Measurements from ENCODE around the gene SP1. TPM values are rescaled to one million over a fixed set of nuclear protein-coding genes. Genes with fewer than 3 reads are reported as not detected.
"Not testable (repeated sequence)": the region's sequence is repeated elsewhere in the genome, so short reads cannot be mapped to it uniquely, and the experiment has no call there.

Gene SP1
- total RNA-seq, 1 donor from 2014 or later = 30.3 TPM

DNA sequence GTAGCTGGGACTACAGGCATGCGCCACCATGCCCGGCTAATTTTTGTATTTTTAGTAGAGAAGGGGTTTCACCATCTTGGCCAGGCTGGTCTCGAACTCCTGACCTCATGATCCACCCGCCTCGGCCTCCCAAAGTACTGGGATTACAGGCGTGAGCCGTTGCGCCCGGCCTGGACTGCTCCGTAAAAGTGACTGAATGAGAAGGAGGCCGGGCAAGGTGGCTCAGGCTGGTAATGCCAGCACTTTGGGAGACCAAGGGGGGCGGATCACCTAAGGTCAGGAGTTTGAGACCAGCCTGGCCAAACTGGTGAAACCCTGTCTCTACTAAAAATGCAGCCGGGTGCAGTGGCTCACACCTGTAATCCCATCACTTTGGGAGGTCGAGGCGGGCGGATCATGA is 22.4 kb downstream of the SP1 start:
- H3K27me3 ChIP-seq (ENCODE audit: control insufficient read depth in 3 of 3, insufficient read depth in 3 of 3, low read length in 3 of 3); H3K9ac ChIP-seq (ENCODE audit: low read depth in 1 of 3, low read length in 3 of 3); H3K9me3 ChIP-seq (ENCODE audit: control insufficient read depth in 3 of 3, low read length in 3 of 3); H3K4me3 ChIP-seq (ENCODE audit: low read length in 3 of 3); H3K36me3 ChIP-seq (ENCODE audit: control insufficient read depth in 3 of 3, insufficient read depth in 3 of 3, low read length in 3 of 3); H3K4me1 ChIP-seq (ENCODE audit: control insufficient read depth in 3 of 3, insufficient read depth in 3 of 3, low read length in 3 of 3); H3K27ac ChIP-seq (ENCODE audit: low read depth, low read length): not testable (repeated sequence)

DNA sequence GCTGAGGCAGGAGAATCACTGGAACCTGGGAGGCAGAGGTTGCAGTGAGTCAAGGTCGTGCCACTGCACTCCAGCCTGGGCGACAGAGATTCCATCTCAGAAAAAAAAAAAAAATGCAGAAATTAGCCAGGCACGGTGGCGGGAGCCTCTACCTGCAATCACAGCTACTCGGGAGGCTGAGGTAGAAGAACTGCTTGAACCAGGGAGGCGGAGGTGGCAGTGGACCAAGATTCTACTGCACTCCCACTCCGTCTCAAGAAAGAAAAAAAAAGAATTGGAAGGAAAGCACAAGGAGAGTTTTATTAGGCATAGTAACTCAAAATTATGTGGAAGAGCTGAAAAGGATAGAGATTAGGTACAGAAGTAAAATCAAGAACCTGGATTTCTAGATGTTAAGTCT is 22.9 kb downstream of the SP1 start:
- no peak overlapping the region for H3K4me3 ChIP-seq (ENCODE audit: low read length in 3 of 3)
- H3K9ac ChIP-seq (ENCODE audit: low read depth in 1 of 3, low read length in 3 of 3) = no peak overlapping the region
- no peaks in the 10 kb centered on the region for H3K4me1 ChIP-seq (ENCODE audit: control insufficient read depth in 3 of 3, insufficient read depth in 3 of 3, low read length in 3 of 3)
- no peaks in the 10 kb centered on the region for H3K27me3 ChIP-seq (ENCODE audit: control insufficient read depth in 3 of 3, insufficient read depth in 3 of 3, low read length in 3 of 3)
- H3K36me3 ChIP-seq (ENCODE audit: control insufficient read depth in 3 of 3, insufficient read depth in 3 of 3, low read length in 3 of 3) = peaks cover 3 to 6% (median 4%) of the 10 kb centered on the region in 3 donors
- H3K9me3 ChIP-seq (ENCODE audit: control insufficient read depth in 3 of 3, low read length in 3 of 3) = no peaks in the 10 kb centered on the region
- H3K27ac ChIP-seq (ENCODE audit: low read depth, low read length) = no peak overlapping the region

DNA sequence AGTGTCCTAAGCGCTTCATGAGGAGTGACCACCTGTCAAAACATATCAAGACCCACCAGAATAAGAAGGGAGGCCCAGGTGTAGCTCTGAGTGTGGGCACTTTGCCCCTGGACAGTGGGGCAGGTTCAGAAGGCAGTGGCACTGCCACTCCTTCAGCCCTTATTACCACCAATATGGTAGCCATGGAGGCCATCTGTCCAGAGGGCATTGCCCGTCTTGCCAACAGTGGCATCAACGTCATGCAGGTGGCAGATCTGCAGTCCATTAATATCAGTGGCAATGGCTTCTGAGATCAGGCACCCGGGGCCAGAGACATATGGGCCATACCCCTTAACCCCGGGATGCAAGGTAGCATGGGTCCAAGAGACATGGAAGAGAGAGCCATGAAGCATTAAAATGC is 31.0 kb downstream of the SP1 start:
- Histone ChIP-seq H3K27ac (ENCODE audit: low read depth, low read length) (no peak overlapping the region), H3K9ac (ENCODE audit: low read depth in 1 of 3, low read length in 3 of 3) (no peak overlapping the region), H3K27me3 (ENCODE audit: control insufficient read depth in 3 of 3, insufficient read depth in 3 of 3, low read length in 3 of 3) (no peaks in the 10 kb centered on the region), H3K4me3 (ENCODE audit: low read length in 3 of 3) (no peak overlapping the region), H3K9me3 (ENCODE audit: control insufficient read depth in 3 of 3, low read length in 3 of 3) (no peaks in the 10 kb centered on the region), H3K36me3 (ENCODE audit: control insufficient read depth in 3 of 3, insufficient read depth in 3 of 3, low read length in 3 of 3) (peaks cover 20 to 34% (median 34%) of the 10 kb centered on the region in 3 donors), H3K4me1 (ENCODE audit: control insufficient read depth in 3 of 3, insufficient read depth in 3 of 3, low read length in 3 of 3) (no peaks in the 10 kb centered on the region)

DNA sequence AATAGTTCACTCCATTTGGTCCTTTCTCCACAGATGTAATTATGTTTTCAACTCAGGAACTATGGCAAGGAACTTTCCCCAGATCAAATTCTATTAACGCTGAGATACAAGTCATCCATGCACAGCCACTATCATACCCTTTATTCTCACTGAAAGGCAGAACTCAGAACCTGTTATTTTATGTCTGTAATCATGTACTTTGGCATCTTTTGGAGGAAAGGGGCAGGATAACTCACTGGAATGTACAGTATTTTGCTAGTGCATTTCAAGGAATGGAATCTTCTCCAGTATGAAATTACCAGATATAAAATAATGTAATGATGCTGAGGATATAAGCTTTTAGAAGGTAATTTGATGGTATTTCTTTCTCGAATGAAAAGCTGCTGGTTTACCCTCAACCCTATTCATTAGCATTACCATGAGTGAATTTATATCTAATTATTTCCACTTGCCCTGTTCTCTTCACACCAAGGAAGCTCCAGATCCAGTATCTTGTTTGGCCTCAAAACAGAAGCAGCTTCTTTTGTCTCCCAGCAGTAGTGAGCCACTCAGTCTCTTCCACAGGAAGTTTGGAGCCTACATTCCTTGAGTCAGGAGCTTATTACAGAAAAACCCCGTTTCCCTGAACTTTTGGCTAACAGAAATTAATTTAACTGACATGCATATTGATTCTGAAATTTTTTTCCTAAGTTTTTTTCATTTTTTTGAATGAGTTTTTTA is 33.7 kb downstream of the SP1 start:
- Histone ChIP-seq H3K27ac (ENCODE audit: low read depth, low read length) (no peak overlapping the region), H3K4me1 (ENCODE audit: control insufficient read depth in 3 of 3, insufficient read depth in 3 of 3, low read length in 3 of 3) (no peaks in the 10 kb centered on the region), H3K9ac (ENCODE audit: low read depth in 1 of 3, low read length in 3 of 3) (no peak overlapping the region), H3K4me3 (ENCODE audit: low read length in 3 of 3) (no peak overlapping the region), H3K27me3 (ENCODE audit: control insufficient read depth in 3 of 3, insufficient read depth in 3 of 3, low read length in 3 of 3) (no peaks in the 10 kb centered on the region), H3K36me3 (ENCODE audit: control insufficient read depth in 3 of 3, insufficient read depth in 3 of 3, low read length in 3 of 3) (peaks cover 19 to 30% (median 28%) of the 10 kb centered on the region in 3 donors), H3K9me3 (ENCODE audit: control insufficient read depth in 3 of 3, low read length in 3 of 3) (no peaks in the 10 kb centered on the region)

DNA sequence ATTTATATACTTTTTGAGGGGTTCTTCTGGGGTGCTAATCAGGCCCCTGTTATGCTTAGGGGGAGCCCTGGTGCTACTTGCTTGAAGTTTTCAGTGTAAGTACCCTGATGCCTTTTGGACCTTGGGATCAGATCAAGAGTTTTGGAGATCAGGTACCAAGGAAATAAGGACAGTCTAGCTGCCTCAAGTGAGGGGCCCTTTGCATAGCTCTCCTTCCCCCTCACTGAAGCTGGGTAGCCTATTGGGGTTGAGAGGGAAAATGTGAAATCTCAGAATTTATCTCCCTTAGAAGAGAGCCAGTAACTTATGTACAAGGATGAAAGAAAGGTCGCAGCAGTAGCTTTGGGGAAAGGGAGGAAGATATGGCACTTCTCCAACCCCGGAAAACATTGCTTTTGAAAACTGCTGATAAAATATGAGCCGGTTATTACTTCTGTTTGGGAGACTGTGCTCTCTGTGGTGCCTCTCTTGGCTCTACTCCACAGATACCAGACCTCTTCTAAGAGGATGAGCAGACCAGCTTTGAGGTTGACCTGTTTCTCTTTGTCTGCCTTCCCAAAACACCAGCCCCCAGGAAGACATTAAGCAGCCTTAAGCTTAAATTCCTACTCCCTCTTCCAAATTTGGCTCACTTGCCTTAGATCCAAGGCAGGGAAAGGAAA is 34.9 kb downstream of the SP1 start:
- no peak overlapping the region for H3K4me3 ChIP-seq (ENCODE audit: low read length in 3 of 3)
- no peaks in the 10 kb centered on the region for H3K9me3 ChIP-seq (ENCODE audit: control insufficient read depth in 3 of 3, low read length in 3 of 3)
- no peak overlapping the region for H3K9ac ChIP-seq (ENCODE audit: low read depth in 1 of 3, low read length in 3 of 3)
- no peaks in the 10 kb centered on the region for H3K27me3 ChIP-seq (ENCODE audit: control insufficient read depth in 3 of 3, insufficient read depth in 3 of 3, low read length in 3 of 3)
- H3K27ac ChIP-seq (ENCODE audit: low read depth, low read length) = no peak overlapping the region
- H3K4me1 ChIP-seq (ENCODE audit: control insufficient read depth in 3 of 3, insufficient read depth in 3 of 3, low read length in 3 of 3) = no peaks in the 10 kb centered on the region
- peaks cover 14 to 22% (median 22%) of the 10 kb centered on the region in 3 donors for H3K36me3 ChIP-seq (ENCODE audit: control insufficient read depth in 3 of 3, insufficient read depth in 3 of 3, low read length in 3 of 3)

DNA sequence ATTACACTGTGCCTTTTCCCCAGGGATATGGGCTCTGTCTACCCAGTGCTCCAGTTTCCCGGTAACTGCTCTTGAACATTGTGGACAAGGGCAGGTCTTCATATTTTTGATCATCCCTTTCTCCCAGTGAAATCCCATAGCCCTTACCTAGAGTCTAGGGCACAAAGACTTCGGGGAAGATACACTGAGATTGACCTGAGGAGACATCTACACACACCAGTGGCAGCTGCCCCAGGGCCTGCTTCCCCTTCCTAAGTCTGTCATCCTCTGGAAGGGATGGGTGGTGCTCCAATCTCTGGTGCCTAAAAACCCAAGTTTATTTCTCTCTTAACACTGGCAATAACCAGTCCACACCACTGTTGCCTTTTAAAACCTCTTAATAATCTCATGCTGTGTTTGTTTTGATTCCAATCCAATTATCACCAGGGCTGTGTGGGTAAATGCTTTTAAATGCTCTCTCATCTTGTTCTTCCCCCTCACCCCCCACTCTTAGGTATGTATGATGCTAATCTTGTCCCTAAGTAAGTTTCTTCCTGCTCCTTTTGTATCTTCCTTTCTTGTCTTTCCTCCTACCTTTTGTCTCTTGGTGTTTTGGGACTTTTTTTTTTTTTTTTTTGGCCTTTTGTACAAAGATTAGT is 35.9 kb downstream of the SP1 start:
- H3K27me3 ChIP-seq (ENCODE audit: control insufficient read depth in 3 of 3, insufficient read depth in 3 of 3, low read length in 3 of 3); H3K4me3 ChIP-seq (ENCODE audit: low read length in 3 of 3); H3K9me3 ChIP-seq (ENCODE audit: control insufficient read depth in 3 of 3, low read length in 3 of 3); H3K27ac ChIP-seq (ENCODE audit: low read depth, low read length); H3K9ac ChIP-seq (ENCODE audit: low read depth in 1 of 3, low read length in 3 of 3); H3K4me1 ChIP-seq (ENCODE audit: control insufficient read depth in 3 of 3, insufficient read depth in 3 of 3, low read length in 3 of 3): not testable (repeated sequence)
- peaks cover 11 to 19% (median 17%) of the 10 kb centered on the region in 3 donors for H3K36me3 ChIP-seq (ENCODE audit: control insufficient read depth in 3 of 3, insufficient read depth in 3 of 3, low read length in 3 of 3)

DNA sequence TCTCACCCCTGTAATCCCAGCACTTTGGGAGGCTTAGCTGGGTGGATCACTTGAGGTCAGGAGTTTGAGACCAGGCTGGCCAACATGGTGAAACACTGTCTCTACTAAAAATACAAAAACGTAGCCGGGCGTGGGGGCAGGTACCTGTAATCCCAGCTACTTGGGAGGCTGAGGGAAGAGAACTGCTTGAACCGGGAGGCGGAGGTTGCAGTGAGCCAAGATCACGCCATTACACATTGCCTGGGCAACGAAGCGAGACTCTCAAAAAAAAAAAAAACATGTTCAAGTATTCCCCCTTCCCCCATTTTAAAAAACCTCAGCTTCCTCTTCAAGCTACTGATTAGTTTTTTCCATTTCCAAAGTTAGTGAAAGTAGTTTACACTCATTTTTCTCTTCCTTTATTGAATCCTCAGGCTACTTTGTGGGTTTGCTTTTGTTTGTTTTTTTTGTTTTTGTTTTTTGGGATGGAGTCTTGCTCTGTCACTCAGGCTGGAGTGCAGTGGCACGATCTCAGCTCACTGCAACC is 37.4 kb downstream of the SP1 start:
- H3K4me1 ChIP-seq (ENCODE audit: control insufficient read depth in 3 of 3, insufficient read depth in 3 of 3, low read length in 3 of 3); H3K27me3 ChIP-seq (ENCODE audit: control insufficient read depth in 3 of 3, insufficient read depth in 3 of 3, low read length in 3 of 3); H3K36me3 ChIP-seq (ENCODE audit: control insufficient read depth in 3 of 3, insufficient read depth in 3 of 3, low read length in 3 of 3); H3K9me3 ChIP-seq (ENCODE audit: control insufficient read depth in 3 of 3, low read length in 3 of 3); H3K4me3 ChIP-seq (ENCODE audit: low read length in 3 of 3); H3K9ac ChIP-seq (ENCODE audit: low read depth in 1 of 3, low read length in 3 of 3); H3K27ac ChIP-seq (ENCODE audit: low read depth, low read length): not testable (repeated sequence)

DNA sequence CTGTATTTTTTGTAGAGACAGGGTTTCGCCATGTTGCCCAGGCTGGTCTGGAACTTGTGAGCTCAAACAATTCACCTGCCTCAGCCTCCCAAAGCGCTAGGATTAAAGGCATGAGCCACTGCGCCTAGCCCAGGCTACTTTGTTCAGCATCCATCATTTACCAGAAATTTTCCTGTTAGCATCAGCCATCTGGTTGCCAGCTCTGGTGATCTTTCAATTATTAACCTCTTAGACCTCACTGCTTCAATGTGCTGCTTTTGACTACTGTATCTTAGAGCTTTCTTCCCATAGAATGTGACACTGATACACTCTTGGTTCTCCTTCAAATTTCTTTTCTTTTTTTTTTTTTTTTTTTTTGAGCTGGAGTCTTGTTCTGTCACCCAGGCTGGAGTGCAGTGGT is 38.2 kb downstream of the SP1 start:
- no peak overlapping the region for H3K4me3 ChIP-seq (ENCODE audit: low read length in 3 of 3)
- H3K27me3 ChIP-seq (ENCODE audit: control insufficient read depth in 3 of 3, insufficient read depth in 3 of 3, low read length in 3 of 3) = no peaks in the 10 kb centered on the region
- H3K36me3 ChIP-seq (ENCODE audit: control insufficient read depth in 3 of 3, insufficient read depth in 3 of 3, low read length in 3 of 3) = peaks cover 0 to 3% (median 2%) of the 10 kb centered on the region in 3 donors
- no peaks in the 10 kb centered on the region for H3K9me3 ChIP-seq (ENCODE audit: control insufficient read depth in 3 of 3, low read length in 3 of 3)
- peaks cover 0 to 6% (median 4%) of the 10 kb centered on the region in 3 donors for H3K4me1 ChIP-seq (ENCODE audit: control insufficient read depth in 3 of 3, insufficient read depth in 3 of 3, low read length in 3 of 3)
- no peak overlapping the region for H3K9ac ChIP-seq (ENCODE audit: low read depth in 1 of 3, low read length in 3 of 3)
- H3K27ac ChIP-seq (ENCODE audit: low read depth, low read length) = no peak overlapping the region

DNA sequence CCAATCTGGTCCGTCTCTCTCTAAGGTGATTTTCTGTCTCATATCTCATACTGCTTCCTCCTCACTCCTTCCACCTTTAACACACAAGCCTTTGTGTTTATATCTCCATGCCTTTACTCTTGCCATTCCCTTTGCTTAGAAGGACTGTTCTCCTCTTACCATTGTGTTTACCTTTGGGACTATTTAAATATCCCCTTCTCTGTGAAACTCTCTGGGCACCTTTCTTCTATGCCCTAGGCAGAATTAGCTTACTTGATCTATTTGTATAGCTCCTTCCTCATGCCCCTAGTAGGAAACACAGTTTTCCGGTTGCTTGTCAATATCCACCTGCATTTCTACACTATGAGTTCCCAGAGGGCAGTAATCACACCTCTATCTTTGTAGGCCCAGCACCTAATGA is 39.8 kb downstream of the SP1 start:
- no peaks in the 10 kb centered on the region for H3K27me3 ChIP-seq (ENCODE audit: control insufficient read depth in 3 of 3, insufficient read depth in 3 of 3, low read length in 3 of 3)
- H3K4me3 ChIP-seq (ENCODE audit: low read length in 3 of 3) = no peak overlapping the region
- no peak overlapping the region for H3K27ac ChIP-seq (ENCODE audit: low read depth, low read length)
- no peaks in the 10 kb centered on the region for H3K9me3 ChIP-seq (ENCODE audit: control insufficient read depth in 3 of 3, low read length in 3 of 3)
- peaks cover 0 to 6% (median 4%) of the 10 kb centered on the region in 3 donors for H3K4me1 ChIP-seq (ENCODE audit: control insufficient read depth in 3 of 3, insufficient read depth in 3 of 3, low read length in 3 of 3)
- H3K9ac ChIP-seq (ENCODE audit: low read depth in 1 of 3, low read length in 3 of 3) = no peak overlapping the region
- no peaks in the 10 kb centered on the region for H3K36me3 ChIP-seq (ENCODE audit: control insufficient read depth in 3 of 3, insufficient read depth in 3 of 3, low read length in 3 of 3)

DNA sequence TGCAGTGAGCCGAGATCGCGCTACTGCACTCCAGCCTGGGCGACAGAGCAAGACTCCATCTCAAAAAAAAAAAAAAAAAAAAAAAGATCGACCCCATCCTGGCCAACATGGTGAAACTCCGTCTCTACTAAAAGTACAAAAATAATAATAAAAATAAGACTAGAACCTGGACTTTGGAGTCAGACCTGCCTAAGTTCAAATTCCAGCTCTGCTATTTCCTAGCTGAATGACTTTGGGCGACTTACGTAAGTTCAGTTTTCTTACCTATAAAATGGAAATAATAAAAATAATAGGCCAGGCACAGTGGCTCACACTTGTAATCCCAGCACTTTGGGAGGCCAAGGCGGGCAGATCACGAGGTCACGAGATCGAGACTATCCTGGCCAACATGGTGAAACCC is 42.3 kb downstream of the SP1 start:
- H3K4me3 ChIP-seq (ENCODE audit: low read length in 3 of 3); H3K27ac ChIP-seq (ENCODE audit: low read depth, low read length); H3K9ac ChIP-seq (ENCODE audit: low read depth in 1 of 3, low read length in 3 of 3); H3K36me3 ChIP-seq (ENCODE audit: control insufficient read depth in 3 of 3, insufficient read depth in 3 of 3, low read length in 3 of 3); H3K9me3 ChIP-seq (ENCODE audit: control insufficient read depth in 3 of 3, low read length in 3 of 3); H3K4me1 ChIP-seq (ENCODE audit: control insufficient read depth in 3 of 3, insufficient read depth in 3 of 3, low read length in 3 of 3); H3K27me3 ChIP-seq (ENCODE audit: control insufficient read depth in 3 of 3, insufficient read depth in 3 of 3, low read length in 3 of 3): not testable (repeated sequence)
